Endodermal cell (in vitro differentiated cells): ENCODE measurements around the gene RELT. TPM values are rescaled to one million over a fixed set of nuclear protein-coding genes. Genes with fewer than 3 reads are reported as not detected.

Experiments used
- DNase-seq: peaks from one replicate; pipeline ENCODE4 v3.0.0-alpha.2; 2017
- H3K27ac ChIP-seq: 2 replicates; pipeline ENCODE4 v1.5.1; 2013; ENCODE audit warnings: mild to moderate bottlenecking, low read depth, low read length, moderate library complexity
- H3K27me3 ChIP-seq: 2 replicates; pipeline ENCODE4 v1.6.1; 2013; ENCODE audit warnings: mild to moderate bottlenecking, low read length, moderate library complexity; ENCODE audit not compliant: insufficient read depth, control insufficient read depth, poor library complexity, severe bottlenecking
- H3K36me3 ChIP-seq: 2 replicates; pipeline ENCODE4 v1.7.0; 2013; ENCODE audit warnings: mild to moderate bottlenecking, low read length, moderate library complexity; ENCODE audit not compliant: control insufficient read depth, insufficient read depth
- H3K4me1 ChIP-seq: one replicate; pipeline ENCODE4 v1.7.0; 2013; ENCODE audit warnings: low read length; ENCODE audit not compliant: control insufficient read depth, insufficient read depth
- H3K4me3 ChIP-seq: 2 replicates; pipeline ENCODE4 v1.5.1; 2013; ENCODE audit warnings: mild to moderate bottlenecking, low read length, moderate library complexity
- H3K9ac ChIP-seq: 2 replicates; pipeline ENCODE4 v1.6.1; 2013; ENCODE audit warnings: mild to moderate bottlenecking, low read length, moderate library complexity; ENCODE audit not compliant: poor library complexity, severe bottlenecking; ENCODE audit errors: extremely low read depth
- H3K9me3 ChIP-seq: 2 replicates; pipeline ENCODE4 v1.6.1; 2013; ENCODE audit warnings: mild to moderate bottlenecking, low read length, moderate library complexity; ENCODE audit not compliant: control insufficient read depth
- H3K27ac Mint-ChIP-seq: 2 replicates; pipeline ENCODE4 v1.8.0; 2020; ENCODE audit warnings: mixed read lengths
- H3K27me3 Mint-ChIP-seq: 2 replicates; pipeline ENCODE4 v1.8.0; 2021; ENCODE audit warnings: mild to moderate bottlenecking, mixed read lengths; ENCODE audit not compliant: insufficient read depth
- H3K36me3 Mint-ChIP-seq: 2 replicates; pipeline ENCODE4 v1.8.0; 2020; ENCODE audit warnings: low read depth, mixed read lengths
- H3K4me1 Mint-ChIP-seq: 2 replicates; pipeline ENCODE4 v1.8.0; 2020; ENCODE audit warnings: mixed read lengths
- H3K4me3 Mint-ChIP-seq: 2 replicates; pipeline ENCODE4 v1.8.0; 2020; ENCODE audit warnings: mild to moderate bottlenecking, moderate library complexity, mixed read lengths
- H3K9me3 Mint-ChIP-seq: 2 replicates; pipeline ENCODE4 v1.8.0; 2020; ENCODE audit warnings: mild to moderate bottlenecking, mixed read lengths
- WGBS, 2 experiments: methylation state at CpG; one replicate each; pipeline versions ENCODE4 v1.1.5 to v1.1.7; 2013; ENCODE audit warnings: missing lambda C conversion rate in 2 of 2, mixed read lengths in 1 of 2; ENCODE audit not compliant: insufficient coverage in 1 of 2, insufficient read length in 1 of 2; 5-methylcytosine and 5-hydroxymethylcytosine counted together
- total RNA-seq, 2 donors: library from RNA; stranded (reverse); fragmentation: NEBNext Ultra II Directional in 1 of 2; extraction: Animal tissue kit (Norgen Biotek cat#: 25700) in 1 of 2; gene quantifications; 2 replicates in 1 of 2; 3 replicates in 1 of 2; pipeline ENCODE4 v1.2.1, GENCODE V29; 2021
- TF ChIP-seq, protein P1 (sequence below): fragments of 200-600 bp; sonication (generic); conservative IDR thresholded peaks from 2 replicates; pipeline ENCODE4 v1.5.0; 2021; ENCODE audit warnings: antibody characterized with exemption, mild to moderate bottlenecking

The RELT gene
- total RNA-seq, 2 donors from 2014 or later, result 6.9 to 8.9 TPM

DNA sequence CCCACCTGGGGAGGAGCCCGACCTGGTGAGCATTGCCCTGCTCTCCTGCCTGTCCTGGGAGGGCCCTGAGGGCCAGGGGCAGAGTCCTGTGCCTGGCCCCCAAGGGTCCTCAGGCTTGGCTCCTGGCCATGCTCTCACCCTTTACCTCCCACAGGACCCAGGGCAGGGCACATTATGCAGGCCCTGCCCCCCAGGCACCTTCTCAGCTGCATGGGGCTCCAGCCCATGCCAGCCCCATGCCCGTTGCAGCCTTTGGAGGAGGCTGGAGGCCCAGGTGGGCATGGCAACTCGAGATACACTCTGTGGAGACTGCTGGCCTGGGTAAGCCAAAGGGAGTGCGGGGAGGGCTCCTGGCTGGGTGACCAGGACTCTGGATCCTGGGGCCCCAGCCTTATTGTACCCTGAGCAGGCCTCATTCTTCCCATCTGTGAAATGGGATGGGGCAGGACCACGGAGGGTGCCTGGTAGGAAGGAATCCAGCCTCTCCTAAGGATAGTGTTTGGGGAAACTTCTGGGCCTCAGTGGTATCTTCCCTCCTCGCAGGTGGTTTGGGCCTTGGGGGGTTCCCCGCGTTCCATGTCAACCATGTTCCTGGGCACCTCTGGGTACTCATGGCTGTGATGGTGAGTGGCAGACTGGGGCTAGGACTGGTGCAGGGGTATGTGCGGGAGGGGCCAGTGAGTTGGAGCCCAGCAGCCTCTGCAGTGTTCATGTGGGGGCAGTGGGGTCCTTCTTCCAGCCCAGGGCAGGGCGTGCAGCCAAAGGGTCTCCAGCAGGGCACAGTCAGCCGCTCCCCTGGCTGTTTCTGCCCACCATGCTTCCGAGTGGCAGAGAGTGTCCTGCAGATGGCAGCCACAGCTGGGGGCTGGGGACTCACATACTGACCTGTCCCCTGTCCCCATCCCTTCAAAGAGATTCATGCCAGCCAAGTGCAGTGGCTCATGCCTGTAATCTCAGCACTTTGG is 14.7 kb downstream of the RELT start:
- no peak overlapping the region for H3K27ac Mint-ChIP-seq
- H3K36me3 Mint-ChIP-seq, result no peaks in the 10 kb centered on the region
- WGBS, 2 experiments, result 84 to 91% methylated on average over 6 to 12 of the region's 12 CpGs
- H3K9ac ChIP-seq, result no peak overlapping the region
- H3K4me3 ChIP-seq, result no peak overlapping the region
- H3K27me3 Mint-ChIP-seq, result no peaks in the 10 kb centered on the region
- H3K9me3 ChIP-seq, result no peaks in the 10 kb centered on the region
- H3K4me3 Mint-ChIP-seq, result no peak overlapping the region
- TF ChIP-seq, protein P1, sequence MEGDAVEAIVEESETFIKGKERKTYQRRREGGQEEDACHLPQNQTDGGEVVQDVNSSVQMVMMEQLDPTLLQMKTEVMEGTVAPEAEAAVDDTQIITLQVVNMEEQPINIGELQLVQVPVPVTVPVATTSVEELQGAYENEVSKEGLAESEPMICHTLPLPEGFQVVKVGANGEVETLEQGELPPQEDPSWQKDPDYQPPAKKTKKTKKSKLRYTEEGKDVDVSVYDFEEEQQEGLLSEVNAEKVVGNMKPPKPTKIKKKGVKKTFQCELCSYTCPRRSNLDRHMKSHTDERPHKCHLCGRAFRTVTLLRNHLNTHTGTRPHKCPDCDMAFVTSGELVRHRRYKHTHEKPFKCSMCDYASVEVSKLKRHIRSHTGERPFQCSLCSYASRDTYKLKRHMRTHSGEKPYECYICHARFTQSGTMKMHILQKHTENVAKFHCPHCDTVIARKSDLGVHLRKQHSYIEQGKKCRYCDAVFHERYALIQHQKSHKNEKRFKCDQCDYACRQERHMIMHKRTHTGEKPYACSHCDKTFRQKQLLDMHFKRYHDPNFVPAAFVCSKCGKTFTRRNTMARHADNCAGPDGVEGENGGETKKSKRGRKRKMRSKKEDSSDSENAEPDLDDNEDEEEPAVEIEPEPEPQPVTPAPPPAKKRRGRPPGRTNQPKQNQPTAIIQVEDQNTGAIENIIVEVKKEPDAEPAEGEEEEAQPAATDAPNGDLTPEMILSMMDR, result no peak
- H3K27ac ChIP-seq, result no peak overlapping the region
- no peaks in the 10 kb centered on the region for H3K36me3 ChIP-seq
- DNase-seq, result no peak
- H3K4me1 Mint-ChIP-seq, result peaks cover 5% of the 10 kb centered on the region
- H3K9me3 Mint-ChIP-seq, result no peaks in the 10 kb centered on the region
- no peaks in the 10 kb centered on the region for H3K27me3 ChIP-seq
- no peaks in the 10 kb centered on the region for H3K4me1 ChIP-seq

DNA sequence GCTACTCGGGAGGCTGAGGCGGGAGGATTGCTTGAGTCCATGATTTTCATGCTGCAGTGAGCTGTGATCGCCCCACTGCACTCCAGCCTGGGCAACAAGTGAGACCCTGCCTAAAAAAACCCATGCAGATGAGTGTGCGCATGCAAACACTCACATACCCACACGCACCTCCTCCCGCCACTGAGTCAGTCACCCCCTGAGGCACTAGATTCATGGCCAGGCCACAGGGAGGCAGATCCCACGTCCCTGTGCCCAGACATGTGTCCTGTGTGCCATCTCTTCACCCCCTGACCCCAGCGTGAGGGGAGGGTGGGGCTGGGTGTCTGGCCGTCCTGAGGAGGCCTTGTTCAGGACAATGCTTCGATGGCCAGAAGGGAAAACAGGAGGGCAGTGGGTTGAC is 15.5 kb downstream of the RELT start:
- DNase-seq, result no peak
- Histone ChIP-seq H3K27me3 (no peaks in the 10 kb centered on the region), H3K4me3 (no peak overlapping the region), H3K9ac (no peak overlapping the region), H3K9me3 (no peaks in the 10 kb centered on the region), H3K36me3 (no peaks in the 10 kb centered on the region), H3K27ac (no peak overlapping the region), H3K4me1 (no peaks in the 10 kb centered on the region)
- Mint-ChIP-seq H3K27me3 (no peaks in the 10 kb centered on the region), H3K4me1 (peaks cover 5% of the 10 kb centered on the region), H3K4me3 (no peak overlapping the region), H3K27ac (no peak overlapping the region), H3K9me3 (no peaks in the 10 kb centered on the region), H3K36me3 (no peaks in the 10 kb centered on the region)
- TF ChIP-seq, protein P1, result no peak
- 91 to 96% methylated on average over 10 of the region's 10 CpGs for WGBS, 2 experiments

DNA sequence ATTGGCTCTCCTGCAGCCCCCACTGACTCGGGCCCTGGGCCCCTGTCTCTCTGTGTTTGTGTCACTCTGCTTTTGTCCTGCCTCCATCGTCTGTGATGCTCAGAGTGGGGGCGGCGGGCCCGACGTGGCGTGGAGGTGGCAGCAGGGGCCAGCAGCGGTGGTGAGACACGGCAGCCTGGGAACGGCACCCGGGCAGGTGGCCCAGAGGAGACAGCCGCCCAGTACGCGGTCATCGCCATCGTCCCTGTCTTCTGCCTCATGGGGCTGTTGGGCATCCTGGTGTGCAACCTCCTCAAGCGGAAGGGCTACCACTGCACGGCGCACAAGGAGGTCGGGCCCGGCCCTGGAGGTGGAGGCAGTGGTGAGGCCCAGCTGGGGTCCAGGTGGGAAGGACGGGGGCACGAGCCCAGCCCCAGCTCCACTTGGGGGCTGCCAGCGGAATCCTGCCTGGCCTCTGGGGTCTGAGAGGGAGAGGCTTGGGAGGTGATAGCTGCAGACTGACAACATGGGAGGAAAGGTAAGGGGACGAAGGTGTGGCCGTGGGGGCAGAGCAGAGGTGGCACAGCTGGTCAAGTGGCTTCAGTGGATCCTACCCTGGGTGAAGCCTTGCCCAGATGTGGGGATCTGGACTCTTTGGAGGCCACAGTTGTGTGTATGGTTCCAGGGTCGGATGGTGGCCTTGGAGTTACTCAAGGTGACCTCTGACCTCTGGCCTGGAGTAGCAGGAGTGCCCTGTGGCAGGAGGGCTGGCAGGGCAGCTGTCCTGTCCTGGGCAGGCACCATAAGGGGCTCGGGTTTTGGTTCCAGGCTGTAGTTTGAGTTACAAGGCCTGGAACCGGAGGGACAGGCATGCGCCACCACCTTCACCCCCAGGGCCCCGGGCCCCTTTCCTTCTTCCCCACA is 16.2 kb downstream of the RELT start:
- Mint-ChIP-seq H3K36me3 (no peaks in the 10 kb centered on the region), H3K9me3 (no peaks in the 10 kb centered on the region), H3K4me3 (no peak overlapping the region), H3K4me1 (peaks cover 2% of the 10 kb centered on the region), H3K27ac (no peak overlapping the region), H3K27me3 (no peaks in the 10 kb centered on the region)
- H3K4me3 ChIP-seq, result no peak overlapping the region
- no peaks in the 10 kb centered on the region for H3K4me1 ChIP-seq
- TF ChIP-seq, protein P1, result no peak
- WGBS, 2 experiments, result 95 to 98% methylated on average over 21 to 31 of the region's 31 CpGs
- no peak for DNase-seq
- H3K9me3 ChIP-seq, result no peaks in the 10 kb centered on the region
- no peaks in the 10 kb centered on the region for H3K27me3 ChIP-seq
- H3K36me3 ChIP-seq, result no peaks in the 10 kb centered on the region
- H3K27ac ChIP-seq, result no peak overlapping the region
- no peak overlapping the region for H3K9ac ChIP-seq
